Mesenchymal stem cell (in vitro differentiated cells and primary cell): ENCODE measurements around the gene DBH.
A peak's percentile ranks its signal among the peaks of the same experiment; 100 is the strongest.

Experiments used
- DNase-seq: peaks from one replicate; pipeline ENCODE4 v3.0.0-alpha.2; 2013
- H2AFZ ChIP-seq: one replicate; pipeline ENCODE4 v1.6.1; 2013; ENCODE audit warnings: low read depth, mild to moderate bottlenecking, control low read depth, inconsistent platforms, low read length, moderate library complexity
- H2AK5ac ChIP-seq: 2 replicates; pipeline ENCODE4 v1.6.1; 2013; ENCODE audit warnings: low read length, moderate library complexity, mild to moderate bottlenecking, inconsistent platforms; ENCODE audit not compliant: severe bottlenecking
- H2BK120ac ChIP-seq: one replicate; pipeline ENCODE4 v1.6.1; 2013; ENCODE audit warnings: low read depth, mild to moderate bottlenecking, inconsistent platforms, low read length, moderate library complexity
- H2BK12ac ChIP-seq, 2 experiments: one replicate each; pipeline ENCODE4 v1.6.1; 2013; ENCODE audit warnings: inconsistent platforms in 2 of 2, low read length in 2 of 2, mild to moderate bottlenecking in 2 of 2, moderate library complexity in 2 of 2, control low read depth in 1 of 2
- H2BK15ac ChIP-seq: one replicate; pipeline ENCODE4 v1.6.1; 2013; ENCODE audit warnings: mild to moderate bottlenecking, low read depth, inconsistent platforms; ENCODE audit not compliant: poor library complexity, severe bottlenecking
- H2BK5ac ChIP-seq: 2 replicates; pipeline ENCODE4 v1.6.1; 2013; ENCODE audit warnings: low read depth, mild to moderate bottlenecking, low read length, control low read depth, inconsistent platforms; ENCODE audit not compliant: poor library complexity, severe bottlenecking
- H3K14ac ChIP-seq, 2 experiments: one replicate each; pipeline ENCODE4 v1.6.1; 2013; ENCODE audit warnings: inconsistent platforms in 2 of 2, low read length in 2 of 2, control low read depth in 1 of 2, mild to moderate bottlenecking in 1 of 2, moderate library complexity in 1 of 2
- H3K18ac ChIP-seq, 2 experiments: one replicate each; pipeline ENCODE4 v1.6.1; 2013; ENCODE audit warnings: inconsistent platforms in 2 of 2, low read length in 2 of 2, control low read depth in 1 of 2, low read depth in 1 of 2, mild to moderate bottlenecking in 1 of 2
- H3K23ac ChIP-seq, 2 experiments: one replicate each; pipeline ENCODE4 v1.6.1; 2013; ENCODE audit warnings: inconsistent platforms in 2 of 2, low read length in 2 of 2, mild to moderate bottlenecking in 2 of 2, moderate library complexity in 2 of 2, control low read depth in 1 of 2
- H3K27ac ChIP-seq: 2 replicates; pipeline ENCODE4 v1.5.1; 2013; ENCODE audit warnings: mild to moderate bottlenecking, moderate library complexity, low read length, control low read depth, inconsistent platforms; ENCODE audit not compliant: poor library complexity, severe bottlenecking
- H3K27me3 ChIP-seq, 2 experiments: 2 replicates each; pipeline versions ENCODE4 v1.6.1 to v1.7.0; 2013; ENCODE audit warnings: low read length in 2 of 2, mild to moderate bottlenecking in 2 of 2, moderate library complexity in 2 of 2, control low read depth in 1 of 2, inconsistent platforms in 1 of 2; ENCODE audit not compliant: control insufficient read depth in 1 of 2, insufficient read depth in 1 of 2
- H3K36me3 ChIP-seq, 2 experiments: 2 replicates each; pipeline versions ENCODE4 v1.6.1 to v1.7.0; 2013; ENCODE audit warnings: low read length in 2 of 2, control low read depth in 1 of 2, inconsistent platforms in 1 of 2, low read depth in 1 of 2, mild to moderate bottlenecking in 1 of 2; ENCODE audit not compliant: insufficient read depth in 2 of 2, control insufficient read depth in 1 of 2
- H3K4ac ChIP-seq, 2 experiments: one replicate each; pipeline ENCODE4 v1.6.1; 2013; ENCODE audit warnings: inconsistent platforms in 2 of 2, low read length in 2 of 2, mild to moderate bottlenecking in 2 of 2, moderate library complexity in 2 of 2, control low read depth in 1 of 2, low read depth in 1 of 2
- H3K4me1 ChIP-seq: 2 replicates; pipeline ENCODE4 v1.6.1; 2013; ENCODE audit warnings: low read depth, low read length, control low read depth; ENCODE audit not compliant: control insufficient read depth, insufficient read depth
- H3K4me2 ChIP-seq: 2 replicates; pipeline ENCODE4 v1.6.1; 2013; ENCODE audit warnings: low read length, mild to moderate bottlenecking, inconsistent platforms; ENCODE audit not compliant: poor library complexity, severe bottlenecking
- H3K4me3 ChIP-seq, 2 experiments: 2 replicates each; pipeline versions ENCODE4 v1.5.1 to v1.7.0; 2013; ENCODE audit warnings: low read length in 2 of 2, mild to moderate bottlenecking in 2 of 2, control low read depth in 1 of 2, low read depth in 1 of 2; ENCODE audit not compliant: insufficient read depth in 1 of 2
- H3K79me1 ChIP-seq: replicated peaks from 2 replicates; pipeline ENCODE4 v1.6.1; 2013; ENCODE audit warnings: mild to moderate bottlenecking, control low read depth, low read length, inconsistent platforms; ENCODE audit not compliant: poor library complexity, severe bottlenecking
- H3K9ac ChIP-seq: 2 replicates; pipeline ENCODE4 v1.7.0; 2013; ENCODE audit warnings: mild to moderate bottlenecking, low read length, moderate library complexity
- H3K9me3 ChIP-seq: 2 replicates; pipeline ENCODE4 v1.7.0; 2013; ENCODE audit warnings: mild to moderate bottlenecking, low read length; ENCODE audit not compliant: control insufficient read depth
- H4K8ac ChIP-seq: one replicate; pipeline ENCODE4 v1.6.1; 2013; ENCODE audit warnings: inconsistent platforms, mild to moderate bottlenecking, low read length, moderate library complexity
- H4K91ac ChIP-seq: one replicate; pipeline ENCODE4 v1.6.1; 2013; ENCODE audit warnings: mild to moderate bottlenecking, low read length, inconsistent platforms
- WGBS: methylation state at CpG from one replicate; pipeline ENCODE4 v1.1.7; 2013; ENCODE audit warnings: mixed read lengths; 5-methylcytosine and 5-hydroxymethylcytosine counted together

DBH gene

GRCh38 chr9:133699546-133699945 is 63.4 kb downstream of the DBH start:
- Histone ChIP-seq H3K79me1 (no peaks in the 10 kb centered on the region), H2BK120ac (no peak overlapping the region), H2BK12ac (no peak overlapping the region), H3K27ac (no peak overlapping the region), H4K8ac (no peak overlapping the region), H3K4me3 (no peak overlapping the region), H4K91ac (no peak overlapping the region), H3K36me3 (peaks cover 0 to 5% of the 10 kb centered on the region in 2 experiments), H3K4me1 (peaks cover 5% of the 10 kb centered on the region), H3K4me2 (no peak overlapping the region), H3K27me3 (peaks cover 25 to 27% of the 10 kb centered on the region in 2 experiments), H3K9me3 (no peaks in the 10 kb centered on the region), H2BK5ac (no peak overlapping the region), H2BK15ac (no peak overlapping the region), H2AK5ac (no peak overlapping the region), H3K4ac (no peak overlapping the region), H3K14ac (no peak overlapping the region), H3K9ac (no peak overlapping the region), H3K18ac (no peak overlapping the region), H3K23ac (no peak overlapping the region), H2AFZ (no peak overlapping the region)
- no peak for DNase-seq
- WGBS, result 100% methylated on average over 3 of the region's 6 CpGs

GRCh38 chr9:133700819-133701320 is 64.7 kb downstream of the DBH start:
- Histone ChIP-seq H2BK120ac (no peak overlapping the region), H3K4me2 (no peak overlapping the region), H2AFZ (no peak overlapping the region), H3K4me3 (no peak overlapping the region), H2AK5ac (no peak overlapping the region), H3K27me3 (peaks cover 24 to 25% of the 10 kb centered on the region in 2 experiments), H3K9ac (no peak overlapping the region), H3K23ac (no peak overlapping the region), H2BK15ac (peak overlapping the region; percentile 70), H4K8ac (peak overlapping the region; percentile 24), H3K36me3 (peaks cover 0 to 5% of the 10 kb centered on the region in 2 experiments), H3K27ac (no peak overlapping the region), H3K18ac (peak overlapping the region; percentile 52 to 58), H3K14ac (peak overlapping the region in 1 of 2 experiments; percentile 90), H3K4ac (peak overlapping the region in 1 of 2 experiments; percentile 39), H3K79me1 (no peaks in the 10 kb centered on the region), H3K4me1 (peaks cover 5% of the 10 kb centered on the region), H3K9me3 (no peaks in the 10 kb centered on the region), H4K91ac (no peak overlapping the region), H2BK5ac (no peak overlapping the region), H2BK12ac (peak overlapping the region in 1 of 2 experiments; percentile 56)
- 68% methylated on average over 4 of the region's 4 CpGs for WGBS
- DNase-seq, result no peak

GRCh38 chr9:133701321-133701980 is 65.3 kb downstream of the DBH start:
- peak overlapping the region; percentile 70 for H2BK15ac ChIP-seq
- H4K91ac ChIP-seq, result no peak overlapping the region
- H3K4me1 ChIP-seq, result peaks cover 5% of the 10 kb centered on the region
- H3K27ac ChIP-seq, result no peak overlapping the region
- H3K27me3 ChIP-seq, result peaks cover 20 to 24% of the 10 kb centered on the region in 2 experiments
- H3K23ac ChIP-seq, result no peak overlapping the region
- WGBS, result 93% methylated on average over 33 of the region's 33 CpGs
- no peak overlapping the region for H3K4me3 ChIP-seq
- H2AK5ac ChIP-seq, result no peak overlapping the region
- DNase-seq, result no peak
- no peak overlapping the region for H3K4me2 ChIP-seq
- no peak overlapping the region for H2AFZ ChIP-seq
- H3K79me1 ChIP-seq, result no peaks in the 10 kb centered on the region
- H2BK120ac ChIP-seq, result no peak overlapping the region
- peak overlapping the region; percentile 19 for H4K8ac ChIP-seq
- H2BK5ac ChIP-seq, result no peak overlapping the region
- peak overlapping the region; percentile 58 to 85 for H3K18ac ChIP-seq
- H2BK12ac ChIP-seq, result peak overlapping the region in 1 of 2 experiments; percentile 56
- peak overlapping the region in 1 of 2 experiments; percentile 57 for H3K14ac ChIP-seq
- peaks cover 0 to 5% of the 10 kb centered on the region in 2 experiments for H3K36me3 ChIP-seq
- no peak overlapping the region for H3K4ac ChIP-seq
- H3K9me3 ChIP-seq, result no peaks in the 10 kb centered on the region
- H3K9ac ChIP-seq, result no peak overlapping the region

GRCh38 chr9:133701981-133702797 is 66.0 kb downstream of the DBH start:
- Histone ChIP-seq H4K8ac (peak overlapping the region; percentile 99), H2AK5ac (no peak overlapping the region), H3K4me2 (no peak overlapping the region), H2AFZ (peak overlapping the region; percentile 32), H3K36me3 (peaks cover 0 to 5% of the 10 kb centered on the region in 2 experiments), H3K18ac (peak overlapping the region; percentile 85 to 97), H3K79me1 (no peaks in the 10 kb centered on the region), H2BK5ac (no peak overlapping the region), H3K4ac (peak overlapping the region; percentile 80 to 85), H3K4me3 (peak overlapping the region in 1 of 2 experiments; percentile 41), H3K27ac (no peak overlapping the region), H4K91ac (peak overlapping the region; percentile 93), H2BK120ac (peak overlapping the region; percentile 59), H3K23ac (peak overlapping the region in 1 of 2 experiments; percentile 46), H2BK15ac (peak overlapping the region; percentile 68), H3K4me1 (peaks cover 8% of the 10 kb centered on the region), H3K9ac (peak overlapping the region; percentile 58), H3K14ac (peak overlapping the region in 1 of 2 experiments; percentile 85), H3K27me3 (peaks cover 20 to 24% of the 10 kb centered on the region in 2 experiments), H2BK12ac (peak overlapping the region; percentile 83 to 88), H3K9me3 (no peaks in the 10 kb centered on the region)
- WGBS, result 73% methylated on average over 29 of the region's 39 CpGs
- DNase-seq, result no peak
